Hypothalamus (tissue), 51 donors: ENCODE results near the gene DUSP16.
A peak's percentile ranks its signal among the peaks of the same experiment; 100 is the strongest.
"Not testable (repeated sequence)": the region's sequence is repeated elsewhere in the genome, so short reads cannot be mapped to it uniquely, and the experiment has no call there.

Source experiments
- DNase-seq, 51 donors: peaks; one replicate each; lab custom pipeline; 2025; lab: John Stamatoyannopoulos, UW

Gene DUSP16

GRCh38 chr12:12585115-12585863 lies 22.6 kb upstream of the DUSP16 start:
- DNase-seq: no peak

- DNase-seq: no peak
Observed at GRCh38 chr12:12583510-12584178, 21.0 kb upstream of the DUSP16 start.

GRCh38 chr12:12582895-12583303 lies 20.2 kb upstream of the DUSP16 start:
- no peak for DNase-seq

- DNase-seq: no peak
Observed at GRCh38 chr12:12582193-12582881, 19.7 kb upstream of the DUSP16 start.

GRCh38 chr12:12580716-12581115 lies 18.1 kb upstream of the DUSP16 start:
- not testable (repeated sequence) for DNase-seq

GRCh38 chr12:12577786-12578185 lies 15.1 kb upstream of the DUSP16 start:
- DNase-seq: no peak

GRCh38 chr12:12572659-12573058 lies 10.0 kb upstream of the DUSP16 start:
- no peak for DNase-seq

- not testable (repeated sequence) for DNase-seq
Observed at GRCh38 chr12:12565971-12566370, 3.3 kb upstream of the DUSP16 start.

GRCh38 chr12:12564911-12565310 lies 2.2 kb upstream of the DUSP16 start:
- DNase-seq: no peak

GRCh38 chr12:12563290-12563928 lies 746 bp upstream of the DUSP16 start:
- peak in 4 of 51 donors; percentile 3 to 83 (median 50) for DNase-seq

- peak in 22 of 51 donors; percentile 2 to 64 (median 42) for DNase-seq
Observed at GRCh38 chr12:12562016-12562483, 613 bp downstream of the DUSP16 start.

- peak in 46 of 51 donors; percentile 5 to 81 (median 43) for DNase-seq
Observed at GRCh38 chr12:12561371-12562015, 1.2 kb downstream of the DUSP16 start.

- peak in 19 of 51 donors; percentile 1 to 81 (median 14) for DNase-seq
Observed at GRCh38 chr12:12560587-12561370, 1.9 kb downstream of the DUSP16 start.

GRCh38 chr12:12559719-12560296 lies 2.9 kb downstream of the DUSP16 start:
- no peak for DNase-seq

- no peak for DNase-seq
Observed at GRCh38 chr12:12558291-12558690, 4.4 kb downstream of the DUSP16 start.

GRCh38 chr12:12557733-12558132 lies 4.9 kb downstream of the DUSP16 start:
- no peak for DNase-seq

GRCh38 chr12:12555656-12556055 lies 7.0 kb downstream of the DUSP16 start:
- DNase-seq: no peak

- DNase-seq: no peak
Observed at GRCh38 chr12:12553208-12553785, 9.4 kb downstream of the DUSP16 start.

- DNase-seq: no peak
Observed at GRCh38 chr12:12551115-12551514, 11.5 kb downstream of the DUSP16 start.
